ENCODE data around the gene ALB.

DNA sequence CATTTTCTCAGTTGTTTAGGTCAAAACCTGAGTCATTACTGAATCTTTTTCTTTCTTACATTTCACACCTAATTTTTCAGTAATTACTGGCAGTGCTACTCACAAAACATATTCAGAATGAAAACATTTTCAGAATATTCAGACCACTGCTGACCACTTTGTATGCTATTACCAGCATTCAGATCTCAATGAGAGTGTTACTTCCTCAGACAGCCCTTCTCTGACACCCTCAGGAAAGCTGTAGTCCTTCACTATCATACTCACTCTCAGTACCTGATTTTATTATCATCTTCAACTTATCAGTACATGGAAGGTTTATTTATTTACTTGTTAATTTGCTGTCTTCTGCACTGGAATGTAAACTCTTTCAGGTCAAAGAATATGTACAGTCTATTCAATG is 12.3 kb upstream of the ALB start:
- TF ChIP-seq, protein P1, sequence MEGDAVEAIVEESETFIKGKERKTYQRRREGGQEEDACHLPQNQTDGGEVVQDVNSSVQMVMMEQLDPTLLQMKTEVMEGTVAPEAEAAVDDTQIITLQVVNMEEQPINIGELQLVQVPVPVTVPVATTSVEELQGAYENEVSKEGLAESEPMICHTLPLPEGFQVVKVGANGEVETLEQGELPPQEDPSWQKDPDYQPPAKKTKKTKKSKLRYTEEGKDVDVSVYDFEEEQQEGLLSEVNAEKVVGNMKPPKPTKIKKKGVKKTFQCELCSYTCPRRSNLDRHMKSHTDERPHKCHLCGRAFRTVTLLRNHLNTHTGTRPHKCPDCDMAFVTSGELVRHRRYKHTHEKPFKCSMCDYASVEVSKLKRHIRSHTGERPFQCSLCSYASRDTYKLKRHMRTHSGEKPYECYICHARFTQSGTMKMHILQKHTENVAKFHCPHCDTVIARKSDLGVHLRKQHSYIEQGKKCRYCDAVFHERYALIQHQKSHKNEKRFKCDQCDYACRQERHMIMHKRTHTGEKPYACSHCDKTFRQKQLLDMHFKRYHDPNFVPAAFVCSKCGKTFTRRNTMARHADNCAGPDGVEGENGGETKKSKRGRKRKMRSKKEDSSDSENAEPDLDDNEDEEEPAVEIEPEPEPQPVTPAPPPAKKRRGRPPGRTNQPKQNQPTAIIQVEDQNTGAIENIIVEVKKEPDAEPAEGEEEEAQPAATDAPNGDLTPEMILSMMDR (conservative IDR thresholded peaks at IDR 0.05 in 1 of 2, IDR thresholded peaks at IDR 0.05 in 1 of 2; ENCODE audit: low read depth in 1 of 2, low read length in 2 of 2): no peak
- no peak for TF ChIP-seq EZH2 (IDR thresholded peaks at IDR 0.05; ENCODE audit: low read length, missing control alignments)
